K562 (cell line): ENCODE measurements around the gene ANKEF1. TPM values are rescaled to one million over a fixed set of nuclear protein-coding genes. Genes with fewer than 3 reads are reported as not detected.

ENCODE experiments used
- CBX5 ChIP-seq: IDR thresholded peaks from 2 replicates; pipeline ENCODE4 v1.6.1; 2014; ENCODE audit warnings: low read depth, borderline replicate concordance
- CREBBP ChIP-seq: IDR thresholded peaks from one replicate; pipeline ENCODE4 v1.6.1; 2012; ENCODE audit warnings: low read depth, mild to moderate bottlenecking, control low read depth, inconsistent platforms, low read length
- DACH1 ChIP-seq: fragments of 450-650 bp; IDR thresholded peaks from 2 replicates; pipeline ENCODE4 v1.6.1; 2018; ENCODE audit not compliant: partially characterized antibody
- EHMT2 ChIP-seq: fragments of 450-650 bp; IDR thresholded peaks from 2 replicates; pipeline ENCODE4 v1.6.1; 2018; ENCODE audit warnings: antibody characterized with exemption
- HDGF ChIP-seq: fragments of 450-650 bp; IDR thresholded peaks from 2 replicates; pipeline ENCODE4 v1.6.1; 2016
- MCM3 ChIP-seq: fragments of 450-650 bp; IDR thresholded peaks from 2 replicates; pipeline ENCODE4 v1.6.1; 2016
- MECOM ChIP-seq: fragments of 250-450 bp; sonication (Bioruptor Pico); IDR thresholded peaks from 2 replicates; pipeline ENCODE4 v1.8.0; 2022; ENCODE audit warnings: inconsistent platforms
- MTA2 ChIP-seq: fragments of 450-650 bp; IDR thresholded peaks from 2 replicates; pipeline ENCODE4 v1.6.1; 2016; ENCODE audit warnings: low read depth
- NFE2L1 ChIP-seq: fragments of 450-650 bp; IDR thresholded peaks from 2 replicates; pipeline ENCODE4 v1.6.1; 2016; ENCODE audit warnings: missing genetic modification characterization, low read depth, mild to moderate bottlenecking, missing compliant biosample characterization, moderate library complexity, borderline replicate concordance
- POLR2H ChIP-seq: IDR thresholded peaks from 2 replicates; pipeline ENCODE4 v1.6.1; 2016; ENCODE audit warnings: missing genetic modification characterization, low read depth, mild to moderate bottlenecking, control low read depth, missing compliant biosample characterization, moderate library complexity
- PTBP1 ChIP-seq: fragments of 200-400 bp; formaldehyde crosslinking; IDR thresholded peaks from 2 replicates; pipeline ENCODE4 v1.6.1; 2017; ENCODE audit warnings: low read depth, low read length
- RFX1 ChIP-seq: fragments of 450-650 bp; IDR thresholded peaks from 2 replicates; pipeline ENCODE4 v1.6.1; 2016; ENCODE audit warnings: mild to moderate bottlenecking, moderate library complexity
- STAG1 ChIP-seq: sonication (generic); formaldehyde crosslinking; IDR thresholded peaks from 2 replicates; pipeline ENCODE4 v1.5.0; 2020; ENCODE audit warnings: missing genetic modification reagents, borderline replicate concordance
- TAL1 ChIP-seq: fragments of 450-650 bp; IDR thresholded peaks from 2 replicates; pipeline ENCODE4 v1.6.1; 2016; ENCODE audit warnings: mild to moderate bottlenecking
- TEAD4 ChIP-seq, 2 experiments: sonication (generic) in 1 of 2; formaldehyde crosslinking in 1 of 2; IDR thresholded peaks; 2 replicates each; pipeline versions ENCODE4 v1.6.1 to v1.8.0; 2012 to 2022; ENCODE audit warnings: borderline replicate concordance in 1 of 2, inconsistent platforms in 1 of 2, low read length in 1 of 2, mild to moderate bottlenecking in 1 of 2, missing genetic modification reagents in 1 of 2
- TSC22D4 ChIP-seq: fragments of 450-650 bp; IDR thresholded peaks from 2 replicates; pipeline ENCODE4 v1.6.1; 2016; ENCODE audit warnings: missing genetic modification characterization, missing biosample characterization, control low read depth
- YY1 ChIP-seq, 3 experiments: IDR thresholded peaks; 2 replicates each; pipeline ENCODE4 v1.6.1; 2011; ENCODE audit warnings: low read length in 2 of 3, mild to moderate bottlenecking in 2 of 3, moderate library complexity in 2 of 3, borderline replicate concordance in 1 of 3, control low read depth in 1 of 3, low read depth in 1 of 3; ENCODE audit not compliant: insufficient read depth in 3 of 3, insufficient replicate concordance in 2 of 3, control insufficient read depth in 1 of 3, insufficient read length in 1 of 3; ENCODE audit errors: extremely low read depth in 1 of 3
- ZFP36 ChIP-seq: fragments of 150-350 bp; IDR thresholded peaks from 2 replicates; pipeline ENCODE4 v1.6.1; 2018; ENCODE audit warnings: low read length, low read depth; ENCODE audit not compliant: partially characterized antibody
- ZNF324 ChIP-seq: fragments of 250-450 bp; sonication (Bioruptor Pico); IDR thresholded peaks from 2 replicates; pipeline ENCODE4 v1.4.0; 2020; ENCODE audit warnings: mild to moderate bottlenecking
- ZNF408 ChIP-seq: fragments of 250-450 bp; sonication (Bioruptor Pico); IDR thresholded peaks from 2 replicates; pipeline ENCODE4 v1.4.0; 2020; ENCODE audit warnings: low read depth, mild to moderate bottlenecking, moderate library complexity
- ZNF695 ChIP-seq: fragments of 450-650 bp; formaldehyde crosslinking; IDR thresholded peaks from 2 replicates; pipeline ENCODE4 v1.4.0; 2020; ENCODE audit warnings: mild to moderate bottlenecking, moderate library complexity
- ZNF780A ChIP-seq: fragments of 250-450 bp; sonication (Bioruptor Pico); IDR thresholded peaks from 2 replicates; pipeline ENCODE4 v1.5.0; 2021; ENCODE audit warnings: mild to moderate bottlenecking
- polyA plus RNA-seq, 8 experiments: library from polyadenylated mRNA; depleted of rRNA in 4 of 8; stranded (reverse) in 5 of 8; unstranded in 3 of 8; fragments of >200 nt; fragmentation: Nextera tagmentation in 2 of 8; fragmentation: Illumina TruSeq in 1 of 8; extraction: Ambion mirVana in 2 of 8; extraction: Trizol in 1 of 8; gene quantifications; 2 replicates each; pipeline versions ENCODE4 v1.2.1 to v1.2.3, GENCODE V29; 2011 to 2014; ENCODE audit warnings: inconsistent platforms in 1 of 8, missing spikeins in 1 of 8
- total RNA-seq, 7 experiments: library from RNA; depleted of rRNA in 6 of 7; stranded (reverse); fragments of >200 nt in 6 of 7; fragmentation: Illumina TruSeq in 2 of 7; extraction: Trizol in 2 of 7; gene quantifications; 2 replicates each; pipeline versions ENCODE4 v1.2.1 to v1.2.3, GENCODE V29; 2011 to 2021; ENCODE audit warnings: low replicate concordance in 1 of 7
- TF ChIP-seq, protein P1 (sequence below): IDR thresholded peaks from 2 replicates; pipeline ENCODE4 v1.6.1; 2016; ENCODE audit warnings: missing genetic modification characterization, missing compliant biosample characterization
- TF ChIP-seq, protein P2 (sequence below): fragments of 250-450 bp; sonication (Bioruptor Pico); IDR thresholded peaks from 2 replicates; pipeline ENCODE4 v1.4.0; 2020; ENCODE audit warnings: mild to moderate bottlenecking, moderate library complexity, borderline replicate concordance

The ANKEF1 gene
- total and polyA plus RNA-seq, 9 of the 15 experiments (the other 6 are each of a cell fraction or from before 2014, with no cell fraction given): 0.35 to 2.1 (median 1.7) TPM

DNA sequence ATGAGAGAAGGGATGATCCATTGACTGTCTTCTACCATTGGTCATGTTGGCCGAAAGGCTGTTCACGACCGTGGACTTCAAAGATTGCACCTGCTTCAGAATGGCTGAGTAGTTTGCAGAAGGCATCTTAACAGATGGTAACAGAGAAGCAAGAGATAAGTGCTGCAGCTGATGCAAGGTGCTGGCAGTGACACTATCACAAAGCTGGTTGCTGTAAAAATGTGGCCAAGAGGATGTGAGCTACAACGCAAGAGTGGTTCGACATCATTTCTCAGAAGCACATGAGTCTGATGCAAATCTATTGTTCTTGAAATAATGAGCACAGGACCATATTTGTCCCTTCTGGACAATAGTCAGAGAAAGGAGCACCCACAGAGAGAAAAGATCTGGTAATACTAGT, 27.0 kb upstream of the ANKEF1 start (continued):
- TF ChIP-seq MTA2: no peak
- no peak for TF ChIP-seq MCM3
- no peak for TF ChIP-seq ZNF780A (CRISPR knock-in tag)
- TF ChIP-seq MECOM (CRISPR knock-in tag): no peak
- no peak for TF ChIP-seq CBX5
- no peak for TF ChIP-seq STAG1 (CRISPR knock-in tag)
- TF ChIP-seq, protein P1, sequence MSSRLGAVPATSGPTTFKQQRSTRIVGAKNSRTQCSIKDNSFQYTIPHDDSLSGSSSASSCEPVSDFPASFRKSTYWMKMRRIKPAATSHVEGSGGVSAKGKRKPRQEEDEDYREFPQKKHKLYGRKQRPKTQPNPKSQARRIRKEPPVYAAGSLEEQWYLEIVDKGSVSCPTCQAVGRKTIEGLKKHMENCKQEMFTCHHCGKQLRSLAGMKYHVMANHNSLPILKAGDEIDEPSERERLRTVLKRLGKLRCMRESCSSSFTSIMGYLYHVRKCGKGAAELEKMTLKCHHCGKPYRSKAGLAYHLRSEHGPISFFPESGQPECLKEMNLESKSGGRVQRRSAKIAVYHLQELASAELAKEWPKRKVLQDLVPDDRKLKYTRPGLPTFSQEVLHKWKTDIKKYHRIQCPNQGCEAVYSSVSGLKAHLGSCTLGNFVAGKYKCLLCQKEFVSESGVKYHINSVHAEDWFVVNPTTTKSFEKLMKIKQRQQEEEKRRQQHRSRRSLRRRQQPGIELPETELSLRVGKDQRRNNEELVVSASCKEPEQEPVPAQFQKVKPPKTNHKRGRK: no peak
- no peak for TF ChIP-seq HDGF
- TF ChIP-seq, protein P2, sequence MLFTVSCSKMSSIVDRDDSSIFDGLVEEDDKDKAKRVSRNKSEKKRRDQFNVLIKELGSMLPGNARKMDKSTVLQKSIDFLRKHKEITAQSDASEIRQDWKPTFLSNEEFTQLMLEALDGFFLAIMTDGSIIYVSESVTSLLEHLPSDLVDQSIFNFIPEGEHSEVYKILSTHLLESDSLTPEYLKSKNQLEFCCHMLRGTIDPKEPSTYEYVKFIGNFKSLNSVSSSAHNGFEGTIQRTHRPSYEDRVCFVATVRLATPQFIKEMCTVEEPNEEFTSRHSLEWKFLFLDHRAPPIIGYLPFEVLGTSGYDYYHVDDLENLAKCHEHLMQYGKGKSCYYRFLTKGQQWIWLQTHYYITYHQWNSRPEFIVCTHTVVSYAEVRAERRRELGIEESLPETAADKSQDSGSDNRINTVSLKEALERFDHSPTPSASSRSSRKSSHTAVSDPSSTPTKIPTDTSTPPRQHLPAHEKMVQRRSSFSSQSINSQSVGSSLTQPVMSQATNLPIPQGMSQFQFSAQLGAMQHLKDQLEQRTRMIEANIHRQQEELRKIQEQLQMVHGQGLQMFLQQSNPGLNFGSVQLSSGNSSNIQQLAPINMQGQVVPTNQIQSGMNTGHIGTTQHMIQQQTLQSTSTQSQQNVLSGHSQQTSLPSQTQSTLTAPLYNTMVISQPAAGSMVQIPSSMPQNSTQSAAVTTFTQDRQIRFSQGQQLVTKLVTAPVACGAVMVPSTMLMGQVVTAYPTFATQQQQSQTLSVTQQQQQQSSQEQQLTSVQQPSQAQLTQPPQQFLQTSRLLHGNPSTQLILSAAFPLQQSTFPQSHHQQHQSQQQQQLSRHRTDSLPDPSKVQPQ (CRISPR knock-in tag): no peak
- no peak for TF ChIP-seq POLR2H
- no peak for TF ChIP-seq TSC22D4 (tag)
- no peak for TF ChIP-seq EHMT2
- no peak for TF ChIP-seq ZNF695 (CRISPR knock-in tag)
- no peak for TF ChIP-seq ZNF408 (CRISPR knock-in tag)
- TF ChIP-seq TAL1: peak; percentile 41; the same call in 1 of the 2 replicates
- TF ChIP-seq NFE2L1 (tag): no peak
- no peak for TF ChIP-seq PTBP1
- no peak for TF ChIP-seq ZNF324 (CRISPR knock-in tag)
- peak; percentile 70 for TF ChIP-seq TEAD4 (IDR thresholded peaks at IDR 0.05; ENCODE audit: low read length)
- no peak for TF ChIP-seq TEAD4 (CRISPR knock-in tag; IDR thresholded peaks at IDR 0.05; ENCODE audit: borderline replicate concordance)
- TF ChIP-seq DACH1: no peak
- TF ChIP-seq RFX1: no peak
- no peak for TF ChIP-seq CREBBP
- no peak for TF ChIP-seq YY1 (IDR thresholded peaks at IDR 0.05; ENCODE audit: borderline replicate concordance in 1 of 3, control insufficient read depth in 1 of 3, extremely low read depth in 1 of 3, insufficient read depth in 3 of 3, insufficient read length in 1 of 3, insufficient replicate concordance in 2 of 3, low read depth in 1 of 3, low read length in 2 of 3)
- TF ChIP-seq ZFP36: no peak
